Stomach (tissue), 9 donors: ENCODE results near the gene EPS8L3. TPM values are rescaled to one million over a fixed set of nuclear protein-coding genes. Genes with fewer than 3 reads are reported as not detected.

Experiments used
- DNase-seq, 2 donors: peaks; one replicate each; pipeline versions ENCODE4 v3.0.0 to v3.0.0-alpha.2; 2013 to 2019
- H3K27ac ChIP-seq, 5 donors: fragments of 200-600 bp in 4 of 5; sonication (generic) in 4 of 5; one replicate each; pipeline ENCODE4 v1.5.1; 2013 to 2019; ENCODE audit warnings: mild to moderate bottlenecking in 1 of 5, moderate library complexity in 1 of 5
- H3K27me3 ChIP-seq, 3 donors: fragments of 200-600 bp; sonication (generic); one replicate each; pipeline ENCODE4 v1.5.1; 2017 to 2019; ENCODE audit warnings: mixed run types in 1 of 3
- H3K36me3 ChIP-seq, 4 donors: fragments of 200-600 bp; sonication (generic); 1 replicate in 3 of 4; 2 replicates in 1 of 4; pipeline ENCODE4 v1.5.1; 2016 to 2019
- H3K4me1 ChIP-seq, 4 donors: fragments of 200-600 bp; sonication (generic); one replicate each; pipeline ENCODE4 v1.5.1; 2016 to 2019
- H3K4me3 ChIP-seq, 4 donors: fragments of 200-600 bp; sonication (generic) in 3 of 4; one replicate each; pipeline ENCODE4 v1.5.1; 2016 to 2019; ENCODE audit warnings: mild to moderate bottlenecking in 1 of 4
- H3K9me3 ChIP-seq, 4 donors: fragments of 200-600 bp; sonication (generic); one replicate each; pipeline ENCODE4 v1.5.1; 2016 to 2019
- EP300 ChIP-seq: sonication (generic); formaldehyde crosslinking; IDR thresholded peaks from one replicate; pipeline ENCODE4 v1.6.1; 2017; ENCODE audit warnings: antibody characterized with exemption
- POLR2A ChIP-seq, 4 donors: fragments of 450-650 bp; IDR thresholded peaks; one replicate each; pipeline ENCODE4 v1.6.1; 2016; ENCODE audit warnings: antibody characterized with exemption in 4 of 4, control low read depth in 2 of 4, mild to moderate bottlenecking in 1 of 4, moderate library complexity in 1 of 4
- POLR2AphosphoS5 ChIP-seq, 3 donors: sonication (generic); formaldehyde crosslinking; IDR thresholded peaks; one replicate each; pipeline ENCODE4 v1.6.1; 2016; ENCODE audit warnings: antibody characterized with exemption in 3 of 3
- whole genome bisulfite sequencing, 5 donors: extraction: QIAGEN DNeasy Blood & Tissue Kit in 3 of 5; methylation state at CpG; one replicate each; pipeline versions ENCODE4 v1.1.5 to v1.1.7; 2013 to 2018; 5-methylcytosine and 5-hydroxymethylcytosine counted together
- intact Hi-C: fragments of 100-400 bp; cut with DNase I; formaldehyde crosslinking; loops from one replicate; pipeline ENCODE4 v1.15.1; 2023; ENCODE audit warnings: low total_unique reads
- polyA plus RNA-seq, 3 donors: library from polyadenylated mRNA; stranded (reverse); fragments of 200-250 nt; gene quantifications; one replicate each; pipeline ENCODE4 v1.2.3, GENCODE V29; 2013
- total RNA-seq, 5 donors: library from RNA; depleted of rRNA; stranded (reverse); fragments of >200 nt; gene quantifications; one replicate each; pipeline versions ENCODE4 v1.1.0 to v1.2.3, GENCODE V29; 2014 to 2016
- TF ChIP-seq, protein P1 (sequence below), 7 experiments: fragments of 450-650 bp in 4 of 7; fragments of 200-600 bp in 3 of 7; sonication (generic) in 3 of 7; IDR thresholded peaks; one replicate each; pipeline ENCODE4 v1.5.1; 2016 to 2019; ENCODE audit warnings: antibody characterized with exemption in 7 of 7, control low read depth in 2 of 7, mild to moderate bottlenecking in 1 of 7
- donor health status: healthy with polysubstance abuse.
- donor health status: Bipolar disorder and iron deficiency.
- donor health status: healthy.

The EPS8L3 gene
- total and polyA plus RNA-seq, 8 donors: 9.5 to 299 (median 34.3) TPM

DNA sequence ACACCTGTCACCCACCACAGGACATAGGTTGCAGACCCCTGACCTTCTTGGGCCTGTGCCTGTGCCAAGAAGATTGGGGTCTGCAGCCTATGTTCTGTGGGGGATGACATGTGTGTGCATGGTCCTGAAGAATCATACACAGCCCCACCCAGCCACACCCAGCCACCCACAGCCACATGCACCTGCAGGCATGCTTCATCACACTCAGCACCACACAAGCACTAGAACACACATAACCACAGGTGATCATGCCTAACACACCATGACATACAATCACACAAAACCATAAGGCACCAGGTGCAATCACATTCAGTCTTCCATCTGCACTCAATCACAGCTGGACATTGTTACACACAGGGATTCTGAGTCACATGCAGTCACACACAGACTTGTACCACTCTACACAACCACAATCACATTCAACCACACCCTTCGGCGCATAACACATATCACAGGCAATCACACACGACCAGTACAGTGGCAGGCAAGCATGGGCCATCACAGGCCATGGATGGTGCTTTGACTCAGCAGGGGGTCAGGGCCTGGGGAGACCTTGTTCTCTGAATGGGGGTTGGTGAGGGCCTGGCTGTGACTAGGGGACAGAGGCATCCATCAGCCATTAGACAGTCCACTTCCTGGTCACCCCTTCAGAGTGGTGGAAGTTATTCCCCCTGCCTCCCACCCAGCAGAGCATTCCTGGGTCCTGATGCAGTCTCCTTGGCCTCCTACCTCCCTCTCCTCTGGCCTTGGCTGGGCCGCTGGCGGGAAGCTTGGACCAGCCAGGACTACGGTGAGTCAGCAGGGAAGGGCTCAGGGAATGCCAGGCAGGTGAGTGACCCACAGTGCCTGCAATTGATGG lies 44.3 kb upstream of the EPS8L3 start:
- DNase-seq: no peak
- Histone ChIP-seq H3K27me3 (no peaks in the 10 kb centered on the region), H3K36me3 (no peaks in the 10 kb centered on the region), H3K27ac (peak overlapping the region in 2 of 5 donors; percentile 25 to 27), H3K9me3 (no peaks in the 10 kb centered on the region), H3K4me3 (no peak overlapping the region), H3K4me1 (peaks cover 8 to 37% (median 28%) of the 10 kb centered on the region in 4 donors)
- no peak for TF ChIP-seq POLR2AphosphoS5 (IDR thresholded peaks at IDR 0.05)
- TF ChIP-seq POLR2A (IDR thresholded peaks at IDR 0.05): no peak
- TF ChIP-seq, protein P1, sequence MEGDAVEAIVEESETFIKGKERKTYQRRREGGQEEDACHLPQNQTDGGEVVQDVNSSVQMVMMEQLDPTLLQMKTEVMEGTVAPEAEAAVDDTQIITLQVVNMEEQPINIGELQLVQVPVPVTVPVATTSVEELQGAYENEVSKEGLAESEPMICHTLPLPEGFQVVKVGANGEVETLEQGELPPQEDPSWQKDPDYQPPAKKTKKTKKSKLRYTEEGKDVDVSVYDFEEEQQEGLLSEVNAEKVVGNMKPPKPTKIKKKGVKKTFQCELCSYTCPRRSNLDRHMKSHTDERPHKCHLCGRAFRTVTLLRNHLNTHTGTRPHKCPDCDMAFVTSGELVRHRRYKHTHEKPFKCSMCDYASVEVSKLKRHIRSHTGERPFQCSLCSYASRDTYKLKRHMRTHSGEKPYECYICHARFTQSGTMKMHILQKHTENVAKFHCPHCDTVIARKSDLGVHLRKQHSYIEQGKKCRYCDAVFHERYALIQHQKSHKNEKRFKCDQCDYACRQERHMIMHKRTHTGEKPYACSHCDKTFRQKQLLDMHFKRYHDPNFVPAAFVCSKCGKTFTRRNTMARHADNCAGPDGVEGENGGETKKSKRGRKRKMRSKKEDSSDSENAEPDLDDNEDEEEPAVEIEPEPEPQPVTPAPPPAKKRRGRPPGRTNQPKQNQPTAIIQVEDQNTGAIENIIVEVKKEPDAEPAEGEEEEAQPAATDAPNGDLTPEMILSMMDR (IDR thresholded peaks at IDR 0.05): no peak
- no peak for TF ChIP-seq EP300
- intact Hi-C loops: no loop called here
- 89 to 100% (median 94%) methylated on average over 3 to 6 of the region's 6 CpGs for WGBS, 5 donors

DNA sequence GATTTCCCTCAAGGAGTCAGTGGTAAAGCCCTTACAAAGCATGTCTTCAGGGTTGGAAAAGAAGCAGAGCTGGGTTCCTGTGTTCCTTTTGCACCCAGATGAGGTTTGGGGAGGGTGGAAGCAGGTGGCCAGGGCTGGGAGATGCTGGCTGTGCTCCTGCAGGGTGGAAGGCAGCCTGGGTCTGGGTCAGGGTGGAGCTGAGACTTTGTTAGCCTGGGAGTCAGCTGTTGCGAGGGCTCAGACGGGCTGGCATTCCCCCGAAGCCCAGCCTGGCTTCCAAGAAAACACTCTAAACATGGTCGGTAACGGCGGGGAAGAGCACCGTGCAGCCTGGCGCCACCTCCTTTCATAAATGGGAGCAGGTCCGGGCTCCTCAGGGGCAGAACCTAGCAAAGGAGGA lies 43.7 kb upstream of the EPS8L3 start:
- no peaks in the 10 kb centered on the region for H3K27me3 ChIP-seq
- DNase-seq: no peak
- intact Hi-C loops: no loop called here
- H3K4me1 ChIP-seq: peaks cover 13 to 44% (median 31%) of the 10 kb centered on the region in 4 donors
- no peaks in the 10 kb centered on the region for H3K36me3 ChIP-seq
- H3K9me3 ChIP-seq: no peaks in the 10 kb centered on the region
- WGBS, 5 donors: 67 to 93% (median 91%) methylated on average over 8 to 9 of the region's 9 CpGs
- H3K4me3 ChIP-seq: no peak overlapping the region
- peak overlapping the region in 2 of 5 donors; percentile 25 to 27 for H3K27ac ChIP-seq
- no peak for TF ChIP-seq POLR2A (IDR thresholded peaks at IDR 0.05)
- TF ChIP-seq, protein P1 (IDR thresholded peaks at IDR 0.05): no peak

- Histone ChIP-seq H3K9me3 (no peaks in the 10 kb centered on the region), H3K36me3 (no peaks in the 10 kb centered on the region), H3K27me3 (no peaks in the 10 kb centered on the region), H3K4me1 (peaks cover 13 to 44% (median 32%) of the 10 kb centered on the region in 4 donors), H3K27ac (peak overlapping the region in 3 of 5 donors; percentile 5 to 27 (median 25)), H3K4me3 (no peak overlapping the region)
- peak in 1 of 2 donors; percentile 21 for DNase-seq
- 75 to 88% (median 78%) methylated on average over 6 of the region's 6 CpGs for WGBS, 5 donors
- intact Hi-C loops: no loop called here
- TF ChIP-seq, protein P1 (IDR thresholded peaks at IDR 0.05): no peak
- TF ChIP-seq POLR2AphosphoS5 (IDR thresholded peaks at IDR 0.05) (no peak), POLR2A (IDR thresholded peaks at IDR 0.05) (no peak)
Observed at GRCh38 chr1:109806733-109807400, 43.1 kb upstream of the EPS8L3 start.

DNA sequence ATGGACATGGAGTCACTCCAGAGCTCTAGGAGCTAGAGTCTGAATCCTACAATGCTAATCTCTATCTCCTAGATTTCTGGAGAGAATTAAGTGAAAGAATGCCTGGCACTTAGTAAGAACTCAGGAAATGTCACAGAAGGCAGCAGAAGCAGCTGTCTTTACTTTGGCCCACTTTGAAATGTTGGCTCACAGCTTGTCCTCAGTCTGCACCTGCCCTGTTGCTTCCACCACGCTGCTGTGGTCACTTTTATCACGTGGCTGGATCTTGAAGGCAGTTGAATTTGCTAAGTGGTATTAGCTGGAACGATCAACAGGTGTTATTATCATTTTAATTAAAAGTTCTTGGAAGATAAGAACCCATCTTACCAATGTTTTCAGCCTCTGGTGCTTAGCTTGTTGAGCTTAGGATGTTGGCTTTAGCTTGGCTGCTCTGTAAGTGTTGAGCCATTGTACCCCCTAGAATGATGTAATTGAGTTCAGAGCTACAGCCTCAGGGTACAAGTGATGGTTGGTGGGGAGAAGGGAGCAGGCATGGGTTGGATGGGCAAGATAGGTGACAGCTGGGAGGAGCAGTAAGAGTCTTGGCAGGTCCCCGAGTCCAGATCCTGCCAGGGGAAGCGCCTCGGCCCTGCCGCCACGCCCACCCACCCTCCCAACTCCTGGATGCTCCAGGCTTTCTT lies 41.9 kb upstream of the EPS8L3 start:
- Histone ChIP-seq H3K27ac (peak overlapping the region in 1 of 5 donors; percentile 4), H3K4me3 (no peak overlapping the region), H3K9me3 (no peaks in the 10 kb centered on the region), H3K27me3 (no peaks in the 10 kb centered on the region), H3K36me3 (no peaks in the 10 kb centered on the region), H3K4me1 (peaks cover 13 to 44% (median 32%) of the 10 kb centered on the region in 4 donors)
- DNase-seq: peak in 1 of 2 donors; percentile 61
- intact Hi-C loops: no loop called here
- 63 to 74% (median 69%) methylated on average over 8 of the region's 8 CpGs for WGBS, 5 donors
- TF ChIP-seq POLR2A (IDR thresholded peaks at IDR 0.05) (no peak), EP300 (no peak)
- TF ChIP-seq, protein P1 (IDR thresholded peaks at IDR 0.05): no peak
